ENCODE data around the gene ISLR2. TPM values are rescaled to one million over a fixed set of nuclear protein-coding genes. Genes with fewer than 3 reads are reported as not detected.
A peak's percentile ranks its signal among the peaks of the same experiment; 100 is the strongest.

Gene ISLR2
- total RNA-seq, 2 donors from 2014 or later: 0.31 to 2.6 TPM

GRCh38 chr15:74128785-74129585, 1.4 kb upstream of the ISLR2 start:
- peak overlapping the region; percentile 36 to 50 for H3K4me3 ChIP-seq
- no peak for DNase-seq (ENCODE audit: low spot score)
- peak overlapping the region; percentile 37 to 52 for H3K27ac ChIP-seq
- H3K4me1 ChIP-seq: peaks cover 0 to 50% of the 10 kb centered on the region in 2 donors
- no peaks in the 10 kb centered on the region for H3K9me3 ChIP-seq
- peaks cover 7 to 31% of the 10 kb centered on the region in 2 donors for H3K27me3 ChIP-seq
- no peak for TF ChIP-seq CTCF (IDR thresholded peaks at IDR 0.05)
- H3K36me3 ChIP-seq: no peaks in the 10 kb centered on the region

- Histone ChIP-seq H3K4me1 (peaks cover 0 to 55% of the 10 kb centered on the region in 2 donors), H3K4me3 (peak overlapping the region; percentile 16 to 50), H3K9me3 (no peaks in the 10 kb centered on the region), H3K27ac (peak overlapping the region; percentile 37 to 52), H3K36me3 (no peaks in the 10 kb centered on the region), H3K27me3 (peaks cover 7 to 31% of the 10 kb centered on the region in 2 donors)
- no peak for DNase-seq (ENCODE audit: low spot score)
- no peak for TF ChIP-seq CTCF (IDR thresholded peaks at IDR 0.05)
Measured at GRCh38 chr15:74129586-74130154, 716 bp upstream of the ISLR2 start.

GRCh38 chr15:74130849-74131627, 652 bp downstream of the ISLR2 start:
- H3K4me1 ChIP-seq: peaks cover 0 to 69% of the 10 kb centered on the region in 2 donors
- H3K9me3 ChIP-seq: no peaks in the 10 kb centered on the region
- H3K4me3 ChIP-seq: peak overlapping the region in 1 of 2 donors; percentile 50
- DNase-seq (ENCODE audit: low spot score): no peak
- TF ChIP-seq CTCF (IDR thresholded peaks at IDR 0.05): no peak
- no peak overlapping the region for H3K27ac ChIP-seq
- H3K36me3 ChIP-seq: no peaks in the 10 kb centered on the region
- peaks cover 7 to 31% of the 10 kb centered on the region in 2 donors for H3K27me3 ChIP-seq

- H3K27ac ChIP-seq: no peak overlapping the region
- peak overlapping the region in 1 of 2 donors; percentile 50 for H3K4me3 ChIP-seq
- H3K27me3 ChIP-seq: peaks cover 7 to 31% of the 10 kb centered on the region in 2 donors
- DNase-seq (ENCODE audit: low spot score): no peak
- H3K4me1 ChIP-seq: peaks cover 0 to 76% of the 10 kb centered on the region in 2 donors
- no peaks in the 10 kb centered on the region for H3K36me3 ChIP-seq
- no peak for TF ChIP-seq CTCF (IDR thresholded peaks at IDR 0.05)
- no peaks in the 10 kb centered on the region for H3K9me3 ChIP-seq
Measured at GRCh38 chr15:74131628-74132413, 1.4 kb downstream of the ISLR2 start.

Measured in right atrium auricular region (tissue), 2 donors.